ENCODE data around the gene DPH6. TPM values are rescaled to one million over a fixed set of nuclear protein-coding genes. Genes with fewer than 3 reads are reported as not detected.

DPH6 gene
- total RNA-seq, 1 experiment from 2014 or later: 25.7 TPM

GRCh38 chr15:35427091-35427490, 118.9 kb downstream of the DPH6 start:
- CTCF ChIA-PET: no interaction called here
- peaks cover 6% of the 10 kb centered on the region for H3K9me3 ChIP-seq (ENCODE audit: low read depth, low read length, poor library complexity, severe bottlenecking)
- H3K27ac ChIP-seq (ENCODE audit: low read depth, low read length, poor library complexity, severe bottlenecking): no peak overlapping the region
- POLR2A ChIA-PET (ENCODE audit: low non-redundant PET): interaction anchor here (0.7 kb wide), 1 partner anchor 159 kb away, joined by 6 read pairs; no protein-coding TSS in a partner anchor
- TF ChIP-seq EZH2 (IDR thresholded peaks at IDR 0.05; ENCODE audit: borderline replicate concordance, low read depth, low read length, poor library complexity, severe bottlenecking): no peak
- TF ChIP-seq, protein P1, sequence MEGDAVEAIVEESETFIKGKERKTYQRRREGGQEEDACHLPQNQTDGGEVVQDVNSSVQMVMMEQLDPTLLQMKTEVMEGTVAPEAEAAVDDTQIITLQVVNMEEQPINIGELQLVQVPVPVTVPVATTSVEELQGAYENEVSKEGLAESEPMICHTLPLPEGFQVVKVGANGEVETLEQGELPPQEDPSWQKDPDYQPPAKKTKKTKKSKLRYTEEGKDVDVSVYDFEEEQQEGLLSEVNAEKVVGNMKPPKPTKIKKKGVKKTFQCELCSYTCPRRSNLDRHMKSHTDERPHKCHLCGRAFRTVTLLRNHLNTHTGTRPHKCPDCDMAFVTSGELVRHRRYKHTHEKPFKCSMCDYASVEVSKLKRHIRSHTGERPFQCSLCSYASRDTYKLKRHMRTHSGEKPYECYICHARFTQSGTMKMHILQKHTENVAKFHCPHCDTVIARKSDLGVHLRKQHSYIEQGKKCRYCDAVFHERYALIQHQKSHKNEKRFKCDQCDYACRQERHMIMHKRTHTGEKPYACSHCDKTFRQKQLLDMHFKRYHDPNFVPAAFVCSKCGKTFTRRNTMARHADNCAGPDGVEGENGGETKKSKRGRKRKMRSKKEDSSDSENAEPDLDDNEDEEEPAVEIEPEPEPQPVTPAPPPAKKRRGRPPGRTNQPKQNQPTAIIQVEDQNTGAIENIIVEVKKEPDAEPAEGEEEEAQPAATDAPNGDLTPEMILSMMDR (conservative IDR thresholded peaks at IDR 0.05; ENCODE audit: low read depth, low read length): no peak
- H3K27me3 ChIP-seq (replicated peaks; ENCODE audit: insufficient read depth, low read depth, low read length, poor library complexity): no peaks in the 10 kb centered on the region
- no peak overlapping the region for H3K4me3 ChIP-seq (ENCODE audit: low read depth, low read length, poor library complexity, severe bottlenecking)
- BruUV-seq (replicated peaks): no TSS peak
- intact Hi-C loops (cut with micrococcal nuclease; ENCODE audit: unreplicated experiment): no loop called here
- no peaks in the 10 kb centered on the region for H3K36me3 ChIP-seq (ENCODE audit: insufficient read depth, low read length, poor library complexity, severe bottlenecking)
- peak; percentile 63 for DNase-seq (ENCODE audit: low spot score)
- peaks cover 3% of the 10 kb centered on the region for H3K4me1 ChIP-seq (ENCODE audit: insufficient read depth, low read length, poor library complexity, severe bottlenecking)

GRCh38 chr15:35410775-35411174, 135.2 kb downstream of the DPH6 start:
- Histone ChIP-seq H3K9me3 (ENCODE audit: low read depth, low read length, poor library complexity, severe bottlenecking) (no peaks in the 10 kb centered on the region), H3K27me3 (replicated peaks; ENCODE audit: insufficient read depth, low read depth, low read length, poor library complexity) (no peaks in the 10 kb centered on the region), H3K4me1 (ENCODE audit: insufficient read depth, low read length, poor library complexity, severe bottlenecking) (no peaks in the 10 kb centered on the region), H3K27ac (ENCODE audit: low read depth, low read length, poor library complexity, severe bottlenecking) (no peak overlapping the region), H3K36me3 (ENCODE audit: insufficient read depth, low read length, poor library complexity, severe bottlenecking) (no peaks in the 10 kb centered on the region), H3K4me3 (ENCODE audit: low read depth, low read length, poor library complexity, severe bottlenecking) (no peak overlapping the region)
- TF ChIP-seq, protein P1 (conservative IDR thresholded peaks at IDR 0.05; ENCODE audit: low read depth, low read length): no peak
- TF ChIP-seq EZH2 (IDR thresholded peaks at IDR 0.05; ENCODE audit: borderline replicate concordance, low read depth, low read length, poor library complexity, severe bottlenecking): no peak
- CTCF ChIA-PET: no interaction called here
- BruUV-seq (replicated peaks): no TSS peak
- intact Hi-C loops (cut with micrococcal nuclease; ENCODE audit: unreplicated experiment): no loop called here
- no peak for DNase-seq (ENCODE audit: low spot score)
- POLR2A ChIA-PET (ENCODE audit: low non-redundant PET): no interaction called here

- no peak for DNase-seq (ENCODE audit: low spot score)
- no peak overlapping the region for H3K27ac ChIP-seq (ENCODE audit: low read depth, low read length, poor library complexity, severe bottlenecking)
- ChIA-PET POLR2A (ENCODE audit: low non-redundant PET) (no interaction called here), CTCF (no interaction called here)
- no peaks in the 10 kb centered on the region for H3K27me3 ChIP-seq (replicated peaks; ENCODE audit: insufficient read depth, low read depth, low read length, poor library complexity)
- no peaks in the 10 kb centered on the region for H3K4me1 ChIP-seq (ENCODE audit: insufficient read depth, low read length, poor library complexity, severe bottlenecking)
- TF ChIP-seq, protein P1 (conservative IDR thresholded peaks at IDR 0.05; ENCODE audit: low read depth, low read length): no peak
- BruUV-seq (replicated peaks): no TSS peak
- no peaks in the 10 kb centered on the region for H3K36me3 ChIP-seq (ENCODE audit: insufficient read depth, low read length, poor library complexity, severe bottlenecking)
- no peaks in the 10 kb centered on the region for H3K9me3 ChIP-seq (ENCODE audit: low read depth, low read length, poor library complexity, severe bottlenecking)
- intact Hi-C loops (cut with micrococcal nuclease; ENCODE audit: unreplicated experiment): no loop called here
- H3K4me3 ChIP-seq (ENCODE audit: low read depth, low read length, poor library complexity, severe bottlenecking): no peak overlapping the region
Measured at GRCh38 chr15:35399901-35400300, 146.1 kb downstream of the DPH6 start.

All from A673 (cell line).